ENCODE data around the gene DRC7.
A peak's percentile ranks its signal among the peaks of the same experiment; 100 is the strongest.

Gene DRC7

DNA sequence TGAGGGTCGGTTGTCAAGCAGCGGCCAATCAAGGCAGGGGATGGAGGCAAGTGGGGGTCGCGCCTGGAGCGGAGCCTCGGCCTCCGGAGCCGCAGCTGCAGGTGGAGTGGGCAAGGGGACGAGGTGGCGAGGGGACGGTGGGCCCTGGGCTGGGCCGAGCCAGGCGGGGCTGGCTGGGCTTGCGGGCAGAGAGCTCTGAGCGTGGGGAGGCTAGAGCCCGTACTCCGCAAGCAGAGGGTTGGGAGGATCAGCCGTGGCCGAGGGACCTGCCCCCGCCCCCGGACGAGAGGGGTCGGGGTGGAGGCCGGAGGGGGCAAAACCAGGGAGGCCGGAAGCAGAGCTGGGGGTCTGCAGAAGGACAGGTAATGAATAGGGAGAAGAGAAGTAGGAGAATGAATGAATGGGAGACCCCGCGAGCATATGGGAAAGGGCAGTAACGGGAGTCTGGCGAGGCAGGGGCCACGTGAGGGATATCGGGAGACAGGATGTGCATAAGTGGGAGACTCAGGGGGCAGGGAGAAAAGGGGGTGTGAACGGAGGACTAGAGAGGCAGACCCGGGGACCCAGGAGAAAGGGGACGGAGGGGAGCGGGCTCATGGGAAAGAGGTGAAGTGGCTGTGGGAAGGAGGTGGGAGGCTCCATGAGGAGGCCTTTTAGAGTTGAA lies 41.3 kb downstream of the DRC7 start, which contains the start of gene KATNB1:
KATNB1 (plus strand) TSS at position 16 of the 664 bp plus-strand sequence. CDS start 1,474 bp downstream, outside the sequence.
- no peak for DNase-seq (ENCODE audit: insufficient read length, low spot score)
- TF ChIP-seq SPI1 (IDR thresholded peaks at IDR 0.05; ENCODE audit: low read depth, low read length) (no peak), POLR2A (IDR thresholded peaks at IDR 0.05; ENCODE audit: low read depth, low read length) (no peak), PAX5 (IDR thresholded peaks at IDR 0.05; ENCODE audit: insufficient read depth, low read length, severe bottlenecking) (no peak), POU2F2 (IDR thresholded peaks at IDR 0.05; ENCODE audit: low read depth, low read length) (no peak), POLR2AphosphoS5 (IDR thresholded peaks at IDR 0.05; ENCODE audit: low read depth, low read length) (no peak)
- FAIRE-seq: peak; percentile 98

DNA sequence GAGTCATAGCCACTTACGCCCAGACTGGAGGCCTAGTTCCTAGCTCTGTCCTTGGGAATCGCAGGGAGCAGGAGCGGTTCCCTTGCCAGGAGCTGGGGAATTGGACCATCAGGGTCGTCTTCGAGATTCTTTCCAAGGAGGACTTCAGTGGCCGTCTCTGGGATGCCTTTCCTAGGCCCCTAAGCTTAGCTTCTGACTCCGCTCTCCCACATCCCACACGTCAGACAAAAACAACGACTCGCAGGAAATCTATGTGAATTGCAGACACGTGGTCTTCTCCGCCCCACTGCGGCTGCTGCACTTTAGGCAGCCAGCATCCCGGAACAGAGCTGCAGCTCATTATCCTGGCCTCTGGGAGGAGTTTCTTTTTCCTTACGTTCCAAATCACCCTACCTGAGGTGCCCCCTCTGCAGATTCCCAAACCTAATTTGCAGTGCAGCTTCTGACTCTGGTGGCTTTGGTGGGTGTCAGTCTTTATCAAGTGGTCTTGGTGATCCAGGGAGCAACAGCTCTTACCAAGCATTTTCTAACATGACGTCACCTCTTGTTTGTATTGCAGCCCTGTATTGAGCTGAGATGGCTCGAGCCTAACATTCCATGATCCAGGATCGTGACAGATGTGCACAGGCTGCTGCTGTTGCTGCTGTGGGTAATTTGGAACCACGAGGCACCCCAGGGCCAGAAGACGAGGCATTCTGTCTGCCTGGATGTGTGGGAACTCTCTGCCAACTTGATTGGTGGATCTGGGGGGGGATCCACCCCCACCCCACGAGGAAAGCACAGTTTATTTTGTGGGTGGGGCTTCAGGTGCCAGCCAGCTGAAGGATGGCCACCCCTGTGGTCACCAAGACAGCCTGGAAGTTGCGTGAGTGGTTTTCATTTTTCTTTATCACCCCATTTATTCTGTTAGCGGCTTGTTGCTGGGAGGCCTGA lies 42.1 kb downstream of the DRC7 start:
- FAIRE-seq (peak; percentile 63), DNase-seq (ENCODE audit: insufficient read length, low spot score) (no peak)

DNA sequence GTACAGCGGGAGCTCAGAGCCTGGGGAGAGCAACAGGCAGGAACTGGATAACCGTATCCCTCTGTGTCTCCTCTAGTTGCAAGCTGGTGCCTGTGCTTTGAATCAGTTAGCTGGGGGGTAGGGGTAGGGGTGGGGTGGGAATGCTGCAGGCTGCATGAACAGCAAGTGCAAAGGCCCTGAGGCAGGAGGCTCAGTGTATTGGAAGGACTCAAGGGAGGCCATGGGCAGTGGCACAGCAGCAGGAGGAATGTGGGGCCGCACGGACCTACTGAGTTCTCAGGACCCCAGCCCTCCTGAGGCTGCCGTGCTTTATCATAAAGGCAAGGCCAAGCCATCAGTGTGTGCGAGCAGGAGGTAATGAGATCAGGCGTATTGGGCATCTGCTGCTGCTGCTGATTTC lies 44.2 kb downstream of the DRC7 start:
- no peak for FAIRE-seq

More for the DNA sequence above, 42.1 kb downstream of the DRC7 start:
- no peak for TF ChIP-seq POLR2AphosphoS5 (IDR thresholded peaks at IDR 0.05; ENCODE audit: low read depth, low read length)

DNA sequence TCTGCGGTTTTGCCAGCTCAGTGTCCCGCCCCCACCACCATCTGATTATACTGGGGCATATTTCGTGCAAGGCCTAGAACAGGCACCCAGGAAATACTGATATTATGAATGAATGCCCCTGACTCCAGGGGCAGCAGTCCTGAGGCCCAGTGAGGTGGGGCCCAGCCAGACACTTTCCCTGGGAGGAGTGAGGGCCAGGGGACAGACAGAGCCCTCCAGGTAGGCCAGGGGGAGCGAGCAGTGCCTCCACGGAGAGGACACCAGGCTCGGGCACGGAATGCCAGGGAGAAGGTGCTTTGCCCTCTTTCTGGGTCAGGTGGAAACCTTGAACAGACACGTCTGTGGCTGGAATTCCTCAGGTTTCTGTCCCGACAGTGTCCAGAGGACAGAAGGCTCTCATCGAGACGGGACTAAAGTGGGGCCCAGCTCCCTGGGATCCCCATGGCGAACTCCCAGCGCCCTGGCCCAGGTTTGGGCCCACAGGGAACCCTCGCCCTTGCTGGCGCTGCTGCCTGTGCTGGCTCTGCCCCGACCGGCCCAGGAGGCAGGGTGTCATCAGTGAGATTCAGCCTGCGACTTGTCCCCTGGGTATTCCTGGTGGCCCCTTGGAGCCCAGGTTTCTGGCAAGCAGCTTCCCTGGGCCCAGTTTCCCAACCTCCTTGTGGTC lies 45.3 kb downstream of the DRC7 start:
- FAIRE-seq: no peak
- no peak for DNase-seq (ENCODE audit: insufficient read length, low spot score)
- TF ChIP-seq SPI1 (IDR thresholded peaks at IDR 0.05; ENCODE audit: low read depth, low read length) (no peak), POLR2A (IDR thresholded peaks at IDR 0.05; ENCODE audit: low read depth, low read length) (no peak), PAX5 (IDR thresholded peaks at IDR 0.05; ENCODE audit: insufficient read depth, low read length, severe bottlenecking) (no peak), POLR2AphosphoS5 (IDR thresholded peaks at IDR 0.05; ENCODE audit: low read depth, low read length) (no peak), POU2F2 (IDR thresholded peaks at IDR 0.05; ENCODE audit: low read depth, low read length) (no peak), TAF1 (IDR thresholded peaks at IDR 0.05; ENCODE audit: low read depth, low read length) (no peak)

More for the DNA sequence above, 44.2 kb downstream of the DRC7 start:
- no peak for TF ChIP-seq POU2F2 (IDR thresholded peaks at IDR 0.05; ENCODE audit: low read depth, low read length)
- TF ChIP-seq PAX5 (IDR thresholded peaks at IDR 0.05; ENCODE audit: insufficient read depth, low read length, severe bottlenecking): no peak
- no peak for TF ChIP-seq TAF1 (IDR thresholded peaks at IDR 0.05; ENCODE audit: low read depth, low read length)
- no peak for TF ChIP-seq SPI1 (IDR thresholded peaks at IDR 0.05; ENCODE audit: low read depth, low read length)
- TF ChIP-seq POLR2A (IDR thresholded peaks at IDR 0.05; ENCODE audit: low read depth, low read length): no peak
- TF ChIP-seq POLR2AphosphoS5 (IDR thresholded peaks at IDR 0.05; ENCODE audit: low read depth, low read length): no peak
- DNase-seq (ENCODE audit: insufficient read length, low spot score): no peak

DNA sequence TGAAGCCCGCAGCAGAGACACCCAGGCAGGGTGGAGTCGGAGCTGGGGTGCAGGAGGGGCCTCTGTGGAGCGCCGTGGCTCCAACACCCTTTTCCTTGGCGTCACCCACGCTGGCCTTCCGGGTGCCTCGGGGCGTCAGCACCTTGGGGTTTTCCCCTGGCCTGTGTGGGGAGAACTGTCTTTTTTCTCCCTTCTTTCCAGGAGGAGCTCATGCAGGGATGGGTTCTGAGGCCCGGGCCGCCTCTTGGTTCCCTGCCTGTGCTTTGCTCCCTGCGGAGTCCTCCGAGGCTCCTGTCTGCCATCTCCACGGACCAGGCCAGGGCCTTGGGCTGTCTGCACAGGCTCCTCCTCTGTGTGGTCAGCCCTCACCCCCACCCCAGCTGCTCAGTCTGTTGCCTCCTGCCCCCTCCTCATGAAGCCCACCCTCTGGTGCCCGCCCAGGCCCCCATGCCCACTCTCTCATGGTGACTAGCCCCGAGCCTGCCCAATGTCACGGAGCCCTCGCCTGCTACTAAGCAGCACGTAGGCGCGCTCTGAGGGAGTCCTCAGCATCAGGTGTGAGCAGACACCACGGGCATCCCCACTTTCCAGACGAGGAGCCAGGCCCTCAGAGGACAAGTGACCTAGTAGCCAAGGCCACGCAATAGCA lies 45.9 kb downstream of the DRC7 start:
- DNase-seq (ENCODE audit: insufficient read length, low spot score) (no peak), FAIRE-seq (no peak)
- TF ChIP-seq POLR2A (IDR thresholded peaks at IDR 0.05; ENCODE audit: low read depth, low read length) (no peak), POLR2AphosphoS5 (IDR thresholded peaks at IDR 0.05; ENCODE audit: low read depth, low read length) (no peak), POU2F2 (IDR thresholded peaks at IDR 0.05; ENCODE audit: low read depth, low read length) (no peak), SPI1 (IDR thresholded peaks at IDR 0.05; ENCODE audit: low read depth, low read length) (no peak), TAF1 (IDR thresholded peaks at IDR 0.05; ENCODE audit: low read depth, low read length) (no peak), PAX5 (IDR thresholded peaks at IDR 0.05; ENCODE audit: insufficient read depth, low read length, severe bottlenecking) (no peak)

DNA sequence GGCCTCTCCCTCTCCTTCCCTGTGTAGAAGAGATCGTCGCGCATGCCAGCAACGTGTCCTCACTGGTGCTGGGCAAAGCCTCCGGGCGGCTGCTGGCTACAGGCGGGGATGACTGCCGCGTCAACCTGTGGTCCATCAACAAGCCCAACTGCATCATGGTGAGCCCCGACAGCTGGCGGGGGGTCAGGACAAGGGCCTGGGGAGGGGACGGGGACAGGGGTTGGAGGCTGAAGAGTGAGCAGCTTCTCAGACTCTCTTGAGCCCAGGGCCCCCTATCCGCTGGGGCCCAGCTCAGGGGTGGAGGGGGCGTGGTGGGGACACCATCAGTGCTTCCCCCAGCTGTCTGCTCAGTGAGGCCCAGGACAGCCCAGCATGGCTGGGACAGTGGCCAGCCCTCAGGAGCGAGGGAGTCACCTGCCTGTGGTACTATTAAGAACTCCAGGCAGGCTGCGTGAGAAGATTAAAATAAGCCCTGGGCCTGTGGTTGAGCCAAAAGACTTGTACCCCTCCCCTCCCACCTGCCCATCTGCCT lies 47.1 kb downstream of the DRC7 start:
- TF ChIP-seq POLR2AphosphoS5 (IDR thresholded peaks at IDR 0.05; ENCODE audit: low read depth, low read length) (no peak), POU2F2 (IDR thresholded peaks at IDR 0.05; ENCODE audit: low read depth, low read length) (no peak), PAX5 (IDR thresholded peaks at IDR 0.05; ENCODE audit: insufficient read depth, low read length, severe bottlenecking) (no peak), POLR2A (IDR thresholded peaks at IDR 0.05; ENCODE audit: low read depth, low read length) (no peak), TAF1 (IDR thresholded peaks at IDR 0.05; ENCODE audit: low read depth, low read length) (no peak), SPI1 (IDR thresholded peaks at IDR 0.05; ENCODE audit: low read depth, low read length) (no peak)
- DNase-seq (ENCODE audit: insufficient read length, low spot score) (no peak), FAIRE-seq (no peak)

DNA sequence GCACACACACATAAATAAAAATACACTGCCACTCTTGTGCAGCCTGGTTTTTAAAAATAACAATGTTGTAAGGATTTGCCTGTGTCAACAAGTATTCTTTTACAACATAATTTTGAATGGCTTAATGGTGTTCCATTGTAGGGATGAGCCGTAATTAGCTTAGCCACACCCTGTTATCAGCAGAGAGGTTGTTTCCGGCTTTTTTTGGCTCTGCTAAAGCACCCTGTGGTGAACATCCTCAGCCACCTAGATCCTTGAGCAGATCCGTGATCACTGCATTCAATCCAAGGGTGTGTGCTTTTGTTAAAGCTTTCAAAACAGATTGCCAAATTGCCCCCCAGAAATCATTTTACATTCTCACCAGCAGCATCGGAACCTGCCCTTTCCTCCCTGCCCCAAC lies 47.9 kb downstream of the DRC7 start:
- TF ChIP-seq POU2F2 (IDR thresholded peaks at IDR 0.05; ENCODE audit: low read depth, low read length) (no peak), POLR2AphosphoS5 (IDR thresholded peaks at IDR 0.05; ENCODE audit: low read depth, low read length) (no peak), TAF1 (IDR thresholded peaks at IDR 0.05; ENCODE audit: low read depth, low read length) (no peak), POLR2A (IDR thresholded peaks at IDR 0.05; ENCODE audit: low read depth, low read length) (no peak), PAX5 (IDR thresholded peaks at IDR 0.05; ENCODE audit: insufficient read depth, low read length, severe bottlenecking) (no peak), SPI1 (IDR thresholded peaks at IDR 0.05; ENCODE audit: low read depth, low read length) (no peak)
- FAIRE-seq (no peak), DNase-seq (ENCODE audit: insufficient read length, low spot score) (no peak)

DNA sequence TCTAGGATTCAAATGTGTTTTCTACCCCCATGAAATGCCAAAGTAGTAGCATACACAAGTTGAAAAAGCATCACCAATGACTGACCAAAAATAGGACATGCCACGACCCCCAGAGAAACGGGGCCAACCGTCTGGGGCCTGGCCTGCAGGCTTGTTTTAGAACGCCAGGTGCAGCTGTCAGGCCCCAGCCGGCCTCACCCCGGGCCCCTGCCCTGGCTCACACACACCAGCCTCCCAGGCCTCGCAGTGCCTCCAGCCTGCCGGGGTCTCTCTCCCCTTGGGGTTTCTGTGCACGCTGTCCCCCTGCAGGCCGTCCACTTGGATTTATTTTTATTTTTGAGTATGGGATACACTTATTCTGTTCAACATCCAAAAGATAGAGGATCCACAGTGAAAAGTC lies 48.9 kb downstream of the DRC7 start:
- DNase-seq (ENCODE audit: insufficient read length, low spot score) (no peak), FAIRE-seq (no peak)
- TF ChIP-seq PAX5 (IDR thresholded peaks at IDR 0.05; ENCODE audit: insufficient read depth, low read length, severe bottlenecking) (no peak), POLR2A (IDR thresholded peaks at IDR 0.05; ENCODE audit: low read depth, low read length) (no peak), SPI1 (IDR thresholded peaks at IDR 0.05; ENCODE audit: low read depth, low read length) (no peak), TAF1 (IDR thresholded peaks at IDR 0.05; ENCODE audit: low read depth, low read length) (no peak), POLR2AphosphoS5 (IDR thresholded peaks at IDR 0.05; ENCODE audit: low read depth, low read length) (no peak), POU2F2 (IDR thresholded peaks at IDR 0.05; ENCODE audit: low read depth, low read length) (no peak)
